ENCODE data around the gene MLEC.

DNA sequence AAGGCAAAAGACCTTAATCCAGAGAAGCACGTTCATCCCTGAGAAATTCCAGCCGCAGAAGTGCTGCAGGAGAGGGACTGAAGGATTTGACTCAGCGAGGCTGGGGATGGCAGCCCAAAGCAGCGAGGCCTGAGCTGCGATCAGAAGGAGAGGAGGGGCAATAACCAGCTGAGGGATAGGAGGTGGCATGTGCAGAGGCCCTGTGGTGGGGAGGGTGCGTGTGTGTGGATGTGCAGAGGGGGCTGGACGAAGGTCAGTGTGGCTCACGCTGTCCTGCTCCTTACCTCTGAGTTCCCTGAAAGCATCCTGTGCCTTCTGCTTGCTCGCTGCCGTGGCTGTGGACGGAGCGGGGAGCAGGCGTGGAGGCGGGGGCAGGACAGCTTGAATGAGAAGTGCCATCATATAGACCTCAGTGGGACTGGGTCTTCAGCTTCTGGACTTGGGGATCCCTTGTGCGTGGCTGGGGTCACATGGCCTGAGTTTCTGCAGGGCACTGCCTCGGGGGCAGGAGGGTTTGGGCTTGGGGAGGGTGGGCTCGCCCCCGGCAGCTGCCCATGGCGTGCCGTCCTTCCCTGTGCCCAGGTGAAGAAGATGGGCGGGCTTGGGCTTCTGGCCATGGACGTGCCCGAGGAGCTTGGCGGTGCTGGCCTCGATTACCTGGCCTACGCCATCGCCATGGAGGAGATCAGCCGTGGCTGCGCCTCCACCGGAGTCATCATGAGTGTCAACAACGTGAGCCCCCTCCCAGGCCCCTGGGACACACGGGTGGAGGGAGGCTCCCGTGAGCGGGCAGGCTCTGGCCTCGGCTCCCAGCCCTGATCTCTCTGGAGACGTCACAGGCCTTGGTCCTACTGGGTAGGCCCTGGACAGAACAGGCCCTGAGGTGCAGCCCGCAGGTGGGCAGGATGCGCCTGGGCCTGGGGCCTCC, 49.7 kb downstream of the MLEC start:
- TF ChIP-seq GATA2 (IDR thresholded peaks at IDR 0.05; ENCODE audit: low read depth, low read length) (no peak), GATA3 (IDR thresholded peaks at IDR 0.05; ENCODE audit: low read depth, low read length) (no peak)

Measured in SH-SY5Y (cell line).